ENCODE results near the gene BCL3.
"Not testable (repeated sequence)": the region's sequence is repeated elsewhere in the genome, so short reads cannot be mapped to it uniquely, and the experiment has no call there.

Gene BCL3

GRCh38 chr19:44770550-44771257 lies 22.2 kb downstream of the BCL3 start (continued):
- peak; percentile 31; the same call in 1 of the 2 replicates for TF ChIP-seq PATZ1 (tag by site-specific recombination; IDR thresholded peaks at IDR 0.05)
- TF ChIP-seq CTCF (tag by site-specific recombination; IDR thresholded peaks at IDR 0.05): peak; percentile 77
- TF ChIP-seq PRDM10 (tag by site-specific recombination; IDR thresholded peaks at IDR 0.05): 0 out of 2 replicates have a peak, but pooled peaks have one; percentile 12
- TF ChIP-seq ZNF433 (tag by site-specific recombination; IDR thresholded peaks at IDR 0.05; ENCODE audit: low read depth): no peak
- no peak for TF ChIP-seq ZNF10 (tag by site-specific recombination; IDR thresholded peaks at IDR 0.05)
- TF ChIP-seq ZNF654 (tag by site-specific recombination; IDR thresholded peaks at IDR 0.05; ENCODE audit: low read depth): peak; percentile 91
- TF ChIP-seq ZNF76 (tag by site-specific recombination; IDR thresholded peaks at IDR 0.05; ENCODE audit: borderline replicate concordance, low read depth): no peak
- TF ChIP-seq ZNF132 (tag by site-specific recombination; IDR thresholded peaks at IDR 0.05; ENCODE audit: borderline replicate concordance): no peak
- no peak for TF ChIP-seq EGR2 (tag by site-specific recombination; IDR thresholded peaks at IDR 0.05; ENCODE audit: low read depth)
- TF ChIP-seq SP7 (tag by site-specific recombination; IDR thresholded peaks at IDR 0.05): peak; percentile 46; the same call in 1 of the 2 replicates
- TF ChIP-seq ZNF660 (tag by site-specific recombination; IDR thresholded peaks at IDR 0.05): peak; percentile 26; the same call in 1 of the 2 replicates
- peak; percentile 91 for TF ChIP-seq KLF1 (tag by site-specific recombination; IDR thresholded peaks at IDR 0.05)
- TF ChIP-seq SP3 (tag by site-specific recombination; IDR thresholded peaks at IDR 0.05): peak; percentile 77
- no peak for TF ChIP-seq ZNF341 (tag by site-specific recombination; IDR thresholded peaks at IDR 0.05; ENCODE audit: low read depth)
- no peak for TF ChIP-seq ZNF221 (tag by site-specific recombination; IDR thresholded peaks at IDR 0.05; ENCODE audit: borderline replicate concordance)
- no peak for TF ChIP-seq ZNF501 (tag by site-specific recombination; IDR thresholded peaks at IDR 0.05)
- no peak for TF ChIP-seq ZBTB21 (tag by site-specific recombination; IDR thresholded peaks at IDR 0.05)
- TF ChIP-seq ATF2 (tag by site-specific recombination; IDR thresholded peaks at IDR 0.05; ENCODE audit: low read depth): no peak
- TF ChIP-seq ZNF664 (tag by site-specific recombination; IDR thresholded peaks at IDR 0.05): peak; percentile 87
- no peak; the same call in 1 of the 2 replicates for TF ChIP-seq KLF7 (tag by site-specific recombination; IDR thresholded peaks at IDR 0.05; ENCODE audit: borderline replicate concordance)
- peak; percentile 42; the same call in 1 of the 2 replicates for TF ChIP-seq ZNF24 (tag by site-specific recombination; IDR thresholded peaks at IDR 0.05)
- no peak for TF ChIP-seq HOXD13 (CRISPR knock-in tag; IDR thresholded peaks at IDR 0.05; ENCODE audit: borderline replicate concordance)
- TF ChIP-seq ZNF830 (tag by site-specific recombination; IDR thresholded peaks at IDR 0.05; ENCODE audit: low read depth): no peak

GRCh38 chr19:44772144-44772543 lies 23.6 kb downstream of the BCL3 start:
- ChIA-PET POLR2A (interaction anchor here (0.6 to 3.2 kb wide), 2 partner anchors 30 to 48 kb away, joined by 4 to 34 read pairs; no protein-coding TSS in a partner anchor), CTCF (interaction anchor here (0.6 to 11.4 kb wide), 24 partner anchors 8 to 204 kb away, joined by 3 to 453 read pairs (median 6); partner anchors contain the start of gene NECTIN2)
- not testable (repeated sequence) for H3K4me1 ChIP-seq (ENCODE audit: control insufficient read depth, insufficient read depth, low read length); H3K9me3 ChIP-seq (ENCODE audit: control insufficient read depth, insufficient read depth, low read depth, low read length); H3K27ac ChIP-seq (ENCODE audit: extremely low read depth, low read depth, low read length); H3K4me3 ChIP-seq (ENCODE audit: low read depth, low read length); H3K36me3 ChIP-seq (ENCODE audit: control insufficient read depth in 2 of 2, insufficient read depth in 1 of 2, low read length in 2 of 2)
